Activated naive CD8-positive, alpha-beta T cell (primary cell): ENCODE data around the gene CLEC18B.
"Not testable (repeated sequence)": the region's sequence is repeated elsewhere in the genome, so short reads cannot be mapped to it uniquely, and the experiment has no call there.

Experiments
- H3K27ac Mint-ChIP-seq: one replicate; pipeline ENCODE4 v1.8.0; 2021; ENCODE audit warnings: mixed read lengths
- H3K27me3 Mint-ChIP-seq: one replicate; pipeline ENCODE4 v1.8.0; 2021; ENCODE audit warnings: mixed read lengths
- H3K36me3 Mint-ChIP-seq: one replicate; pipeline ENCODE4 v1.8.0; 2021; ENCODE audit warnings: mixed read lengths
- H3K4me1 Mint-ChIP-seq: one replicate; pipeline ENCODE4 v1.8.0; 2021; ENCODE audit warnings: low read depth, mixed read lengths
- H3K4me3 Mint-ChIP-seq: one replicate; pipeline ENCODE4 v1.8.0; 2021; ENCODE audit warnings: mild to moderate bottlenecking, mixed read lengths
- H3K9me3 Mint-ChIP-seq: one replicate; pipeline ENCODE4 v1.8.0; 2021; ENCODE audit warnings: low read depth, mixed read lengths

Gene CLEC18B

GRCh38 chr16:74361646-74362610, 59.4 kb downstream of the CLEC18B start:
- H3K27me3 Mint-ChIP-seq, H3K36me3 Mint-ChIP-seq, H3K4me3 Mint-ChIP-seq, H3K9me3 Mint-ChIP-seq, H3K27ac Mint-ChIP-seq: not testable (repeated sequence)
- peaks cover 12% of the 10 kb centered on the region for H3K4me1 Mint-ChIP-seq
